ENCODE results near the gene LRRC10B.

Gene LRRC10B

GRCh38 chr11:61546663-61547062 lies 38.1 kb downstream of the LRRC10B start:
- no peak for DNase-seq (ENCODE audit: low read depth)

- no peak for DNase-seq (ENCODE audit: low read depth)
Measured at GRCh38 chr11:61547246-61547645, 38.7 kb downstream of the LRRC10B start.

GRCh38 chr11:61549177-61549576 lies 40.6 kb downstream of the LRRC10B start:
- no peak for DNase-seq (ENCODE audit: low read depth)

GRCh38 chr11:61549662-61550568 lies 41.4 kb downstream of the LRRC10B start:
- DNase-seq (ENCODE audit: low read depth): no peak

GRCh38 chr11:61550665-61551227 lies 42.2 kb downstream of the LRRC10B start:
- DNase-seq (ENCODE audit: low read depth): no peak

GRCh38 chr11:61551634-61552033 lies 43.1 kb downstream of the LRRC10B start:
- no peak for DNase-seq (ENCODE audit: low read depth)

- DNase-seq (ENCODE audit: low read depth): no peak
Measured at GRCh38 chr11:61552108-61552635, 43.6 kb downstream of the LRRC10B start.

- no peak for DNase-seq (ENCODE audit: low read depth)
Measured at GRCh38 chr11:61553373-61554171, 45.0 kb downstream of the LRRC10B start.

GRCh38 chr11:61554172-61554988 lies 45.8 kb downstream of the LRRC10B start:
- DNase-seq (ENCODE audit: low read depth): no peak

- DNase-seq (ENCODE audit: low read depth): no peak
Measured at GRCh38 chr11:61555051-61555969, 46.8 kb downstream of the LRRC10B start.

GRCh38 chr11:61555978-61556377 lies 47.4 kb downstream of the LRRC10B start:
- DNase-seq (ENCODE audit: low read depth): no peak

GRCh38 chr11:61556621-61557020 lies 48.1 kb downstream of the LRRC10B start:
- no peak for DNase-seq (ENCODE audit: low read depth)

Measured in HS-5 (cell line).